ENCODE data around the gene ST6GALNAC3. TPM values are rescaled to one million over a fixed set of nuclear protein-coding genes. Genes with fewer than 3 reads are reported as not detected.

Gene ST6GALNAC3
- total RNA-seq, 4 donors from 2014 or later: 2.8 to 3.5 (median 3.4) TPM

DNA sequence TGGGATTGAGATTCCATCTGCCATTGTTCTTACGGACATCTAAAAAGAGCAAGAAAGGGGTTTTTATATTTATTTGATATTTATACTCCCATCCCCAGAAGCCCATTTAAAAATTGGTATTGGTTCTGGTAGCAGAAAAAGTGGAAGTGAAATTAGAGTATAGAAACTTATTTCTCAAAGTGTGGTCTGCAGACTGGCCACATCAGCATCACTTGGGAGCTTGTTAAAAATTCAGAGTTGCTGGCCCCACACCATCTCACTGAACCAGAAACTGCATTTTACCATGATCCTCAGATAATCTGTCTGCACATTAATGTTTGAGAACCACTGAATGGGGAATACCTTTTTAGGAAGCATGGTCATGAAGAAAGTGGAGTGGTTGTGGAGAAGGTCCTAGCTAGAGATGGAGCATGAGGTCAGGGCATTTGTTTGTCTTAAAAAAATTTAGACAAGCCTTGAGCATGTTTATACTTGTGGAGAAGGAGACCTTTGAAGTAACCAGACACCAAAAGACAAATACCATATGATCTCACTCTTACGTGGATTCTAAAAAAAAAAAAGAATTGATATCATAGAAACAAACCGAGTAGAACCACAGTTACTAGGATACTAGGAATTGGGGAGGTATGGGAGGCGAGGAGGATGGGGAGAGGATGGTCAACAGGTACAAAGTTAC lies 116.3 kb downstream of the ST6GALNAC3 start:
- TF ChIP-seq, protein P1, sequence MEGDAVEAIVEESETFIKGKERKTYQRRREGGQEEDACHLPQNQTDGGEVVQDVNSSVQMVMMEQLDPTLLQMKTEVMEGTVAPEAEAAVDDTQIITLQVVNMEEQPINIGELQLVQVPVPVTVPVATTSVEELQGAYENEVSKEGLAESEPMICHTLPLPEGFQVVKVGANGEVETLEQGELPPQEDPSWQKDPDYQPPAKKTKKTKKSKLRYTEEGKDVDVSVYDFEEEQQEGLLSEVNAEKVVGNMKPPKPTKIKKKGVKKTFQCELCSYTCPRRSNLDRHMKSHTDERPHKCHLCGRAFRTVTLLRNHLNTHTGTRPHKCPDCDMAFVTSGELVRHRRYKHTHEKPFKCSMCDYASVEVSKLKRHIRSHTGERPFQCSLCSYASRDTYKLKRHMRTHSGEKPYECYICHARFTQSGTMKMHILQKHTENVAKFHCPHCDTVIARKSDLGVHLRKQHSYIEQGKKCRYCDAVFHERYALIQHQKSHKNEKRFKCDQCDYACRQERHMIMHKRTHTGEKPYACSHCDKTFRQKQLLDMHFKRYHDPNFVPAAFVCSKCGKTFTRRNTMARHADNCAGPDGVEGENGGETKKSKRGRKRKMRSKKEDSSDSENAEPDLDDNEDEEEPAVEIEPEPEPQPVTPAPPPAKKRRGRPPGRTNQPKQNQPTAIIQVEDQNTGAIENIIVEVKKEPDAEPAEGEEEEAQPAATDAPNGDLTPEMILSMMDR (IDR thresholded peaks at IDR 0.05): no peak
- no peak for TF ChIP-seq POLR2A (IDR thresholded peaks at IDR 0.05)
- Histone ChIP-seq H3K36me3 (no peaks in the 10 kb centered on the region), H3K27ac (no peak overlapping the region), H3K9me3 (no peaks in the 10 kb centered on the region), H3K27me3 (no peaks in the 10 kb centered on the region), H3K4me3 (no peak overlapping the region), H3K4me1 (no peaks in the 10 kb centered on the region)
- DNase-seq: no peak

DNA sequence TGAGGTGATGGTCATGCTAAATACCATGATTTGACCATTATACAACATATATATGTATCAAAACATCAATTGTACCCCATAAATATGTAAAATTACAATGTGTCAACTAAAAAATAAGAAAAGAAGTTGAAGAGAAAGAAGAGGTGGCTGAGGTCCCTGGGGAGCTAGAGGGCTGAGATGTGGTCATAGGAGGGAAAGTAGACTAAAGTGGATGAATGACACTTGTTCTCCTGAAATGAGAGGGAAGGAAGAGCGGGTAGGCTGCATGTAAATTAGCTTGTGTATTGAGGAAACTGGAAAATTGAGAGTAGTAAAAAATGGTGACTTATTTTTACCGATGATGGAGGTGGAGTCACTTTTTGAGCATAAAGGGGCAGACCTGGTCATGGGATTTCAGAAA lies 117.0 kb downstream of the ST6GALNAC3 start:
- DNase-seq: no peak
- Histone ChIP-seq H3K4me3 (no peak overlapping the region), H3K9me3 (no peaks in the 10 kb centered on the region), H3K36me3 (no peaks in the 10 kb centered on the region), H3K27me3 (no peaks in the 10 kb centered on the region), H3K4me1 (no peaks in the 10 kb centered on the region), H3K27ac (no peak overlapping the region)
- TF ChIP-seq, protein P1 (IDR thresholded peaks at IDR 0.05): no peak
- TF ChIP-seq POLR2A (IDR thresholded peaks at IDR 0.05): no peak

DNA sequence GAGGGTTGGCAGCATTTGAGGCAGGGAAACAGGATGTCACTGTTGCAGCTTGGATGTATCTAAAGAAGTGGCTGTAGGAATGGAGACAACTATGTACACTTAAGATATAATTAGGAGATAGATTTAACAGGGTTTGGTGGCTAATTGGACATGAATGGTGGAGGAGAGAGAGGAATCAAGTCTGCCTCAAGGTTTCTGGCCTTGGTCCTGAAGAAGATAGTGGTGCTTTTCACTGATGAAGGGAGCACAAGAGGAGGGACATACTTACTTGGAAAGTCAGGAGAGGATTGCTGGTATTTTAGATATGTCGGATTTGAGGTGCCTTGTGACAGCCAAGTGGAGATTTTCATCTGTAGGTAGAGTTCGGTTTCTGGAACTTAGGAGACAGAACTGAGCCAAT lies 123.9 kb downstream of the ST6GALNAC3 start:
- no peaks in the 10 kb centered on the region for H3K27me3 ChIP-seq
- H3K9me3 ChIP-seq: no peaks in the 10 kb centered on the region
- no peak for DNase-seq
- no peaks in the 10 kb centered on the region for H3K4me1 ChIP-seq
- no peak overlapping the region for H3K27ac ChIP-seq
- no peak for TF ChIP-seq POLR2A (IDR thresholded peaks at IDR 0.05)
- TF ChIP-seq, protein P1 (IDR thresholded peaks at IDR 0.05): no peak
- no peak overlapping the region for H3K4me3 ChIP-seq
- no peaks in the 10 kb centered on the region for H3K36me3 ChIP-seq

DNA sequence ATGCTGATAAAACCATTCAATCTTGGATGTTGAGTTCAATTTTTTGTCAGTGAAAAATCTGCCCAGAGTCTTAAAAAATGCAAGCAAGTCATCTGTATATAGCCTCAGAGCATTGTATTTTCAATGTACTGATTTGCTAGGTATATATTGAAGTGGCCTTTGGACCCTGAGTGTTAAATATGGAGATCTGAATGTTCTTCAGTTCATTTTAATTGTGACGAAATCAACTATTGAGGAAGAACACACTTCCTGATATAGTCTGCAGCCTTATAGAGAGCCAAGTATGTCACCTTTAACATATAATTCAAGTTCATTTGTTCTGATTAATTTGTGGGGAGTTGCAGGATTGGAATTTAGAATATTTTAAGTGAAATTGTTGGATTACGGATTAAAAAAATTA lies 128.1 kb downstream of the ST6GALNAC3 start:
- no peak overlapping the region for H3K27ac ChIP-seq
- no peak overlapping the region for H3K4me3 ChIP-seq
- no peaks in the 10 kb centered on the region for H3K4me1 ChIP-seq
- no peak for DNase-seq
- TF ChIP-seq POLR2A (IDR thresholded peaks at IDR 0.05): no peak
- TF ChIP-seq, protein P1 (IDR thresholded peaks at IDR 0.05): no peak
- H3K27me3 ChIP-seq: no peaks in the 10 kb centered on the region
- no peaks in the 10 kb centered on the region for H3K9me3 ChIP-seq
- H3K36me3 ChIP-seq: no peaks in the 10 kb centered on the region

DNA sequence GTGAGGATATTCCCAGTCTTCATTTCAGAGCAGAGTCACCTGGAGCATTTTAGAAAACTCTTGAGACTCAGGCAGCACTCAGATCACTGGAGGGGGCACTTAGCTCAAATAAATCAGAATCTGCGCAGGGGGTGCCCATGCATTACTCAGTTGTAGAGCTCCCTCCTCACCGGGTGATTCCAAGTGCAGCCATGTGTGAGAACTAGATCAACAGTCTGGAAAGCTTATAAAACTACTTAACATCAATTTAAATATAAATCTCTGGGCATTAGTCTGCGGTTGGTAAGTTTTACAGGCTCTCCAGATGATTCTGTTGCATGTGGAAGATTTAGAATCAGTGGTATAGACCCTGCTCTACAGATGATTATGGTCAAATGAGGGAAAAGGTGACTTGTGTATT lies 128.6 kb downstream of the ST6GALNAC3 start:
- H3K4me1 ChIP-seq: no peaks in the 10 kb centered on the region
- no peaks in the 10 kb centered on the region for H3K9me3 ChIP-seq
- TF ChIP-seq, protein P1 (IDR thresholded peaks at IDR 0.05): no peak
- no peak for TF ChIP-seq POLR2A (IDR thresholded peaks at IDR 0.05)
- H3K4me3 ChIP-seq: no peak overlapping the region
- no peak for DNase-seq
- no peaks in the 10 kb centered on the region for H3K36me3 ChIP-seq
- H3K27ac ChIP-seq: no peak overlapping the region
- H3K27me3 ChIP-seq: no peaks in the 10 kb centered on the region

DNA sequence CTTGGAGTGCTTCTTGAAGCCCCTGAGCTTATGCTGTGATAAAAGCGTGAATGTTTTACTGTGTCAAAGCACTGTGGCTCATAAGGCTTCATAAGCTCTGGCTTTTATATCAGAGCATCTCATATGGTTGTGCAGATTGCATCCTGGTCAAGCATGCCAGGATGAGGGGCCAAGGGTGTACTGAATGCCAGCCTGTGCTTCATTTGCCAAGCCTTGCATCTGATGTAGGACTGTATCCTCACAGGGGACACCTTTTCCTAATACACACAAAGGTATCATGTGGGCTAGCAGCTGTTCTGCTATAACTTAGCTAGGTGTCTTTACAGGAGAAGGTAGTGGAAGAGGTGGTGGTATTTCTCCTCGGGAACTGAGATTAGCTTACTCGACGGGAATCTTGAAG lies 134.7 kb downstream of the ST6GALNAC3 start:
- H3K27ac ChIP-seq: no peak overlapping the region
- H3K4me1 ChIP-seq: no peaks in the 10 kb centered on the region
- no peak for DNase-seq
- H3K4me3 ChIP-seq: no peak overlapping the region
- no peak for TF ChIP-seq POLR2A (IDR thresholded peaks at IDR 0.05)
- TF ChIP-seq, protein P1 (IDR thresholded peaks at IDR 0.05): no peak
- no peaks in the 10 kb centered on the region for H3K27me3 ChIP-seq
- no peaks in the 10 kb centered on the region for H3K9me3 ChIP-seq
- no peaks in the 10 kb centered on the region for H3K36me3 ChIP-seq
